H9 (cell line): ENCODE measurements around the gene ACR. TPM values are rescaled to one million over a fixed set of nuclear protein-coding genes. Genes with fewer than 3 reads are reported as not detected.

ENCODE experiments used
- DNase-seq: peaks from one replicate; pipeline ENCODE4 v3.0.0-alpha.2; 2017
- H2AFZ ChIP-seq: one replicate; pipeline ENCODE4 v1.6.1; 2013; ENCODE audit warnings: mild to moderate bottlenecking, low read length, control low read depth, moderate library complexity
- H2AK5ac ChIP-seq: 2 replicates; pipeline ENCODE4 v1.6.1; 2013; ENCODE audit warnings: low read length, control low read depth, mixed read lengths; ENCODE audit not compliant: insufficient read length
- H2BK120ac ChIP-seq: one replicate; pipeline ENCODE4 v1.6.1; 2013; ENCODE audit warnings: low read depth, mild to moderate bottlenecking, low read length, control low read depth, inconsistent platforms; ENCODE audit not compliant: poor library complexity, severe bottlenecking
- H2BK12ac ChIP-seq: 2 replicates; pipeline ENCODE4 v1.6.1; 2013; ENCODE audit warnings: low read length, control low read depth, mixed read lengths, low read depth; ENCODE audit not compliant: insufficient read length
- H2BK15ac ChIP-seq: 2 replicates; pipeline ENCODE4 v1.6.1; 2013; ENCODE audit warnings: low read depth, low read length, control low read depth
- H2BK20ac ChIP-seq: one replicate; pipeline ENCODE4 v1.6.1; 2013; ENCODE audit warnings: low read depth, mild to moderate bottlenecking, low read length, control low read depth, inconsistent platforms; ENCODE audit not compliant: poor library complexity, severe bottlenecking
- H2BK5ac ChIP-seq: 2 replicates; pipeline ENCODE4 v1.6.1; 2013; ENCODE audit warnings: low read length, control low read depth, mixed read lengths; ENCODE audit not compliant: insufficient read length
- H3K14ac ChIP-seq: 2 replicates; pipeline ENCODE4 v1.6.1; 2013; ENCODE audit warnings: low read length, control low read depth; ENCODE audit not compliant: insufficient read depth
- H3K18ac ChIP-seq: 2 replicates; pipeline ENCODE4 v1.6.1; 2013; ENCODE audit warnings: low read depth, mild to moderate bottlenecking, mixed read lengths, low read length, control low read depth; ENCODE audit not compliant: insufficient read length
- H3K23ac ChIP-seq: 2 replicates; pipeline ENCODE4 v1.6.1; 2013; ENCODE audit warnings: low read length, control low read depth, mixed read lengths, low read depth; ENCODE audit not compliant: insufficient read length
- H3K23me2 ChIP-seq: 2 replicates; pipeline ENCODE4 v1.6.1; 2013; ENCODE audit warnings: low read depth, mild to moderate bottlenecking, mixed read lengths, low read length, control low read depth; ENCODE audit not compliant: insufficient read length, poor library complexity, severe bottlenecking
- H3K27ac ChIP-seq: 2 replicates; pipeline ENCODE4 v1.5.1; 2013; ENCODE audit warnings: low read length, control low read depth, mixed read lengths, low read depth; ENCODE audit not compliant: insufficient read length
- H3K27me3 ChIP-seq: 2 replicates; pipeline ENCODE4 v1.6.1; 2013; ENCODE audit warnings: low read length, control low read depth, inconsistent platforms; ENCODE audit not compliant: insufficient read depth
- H3K4ac ChIP-seq: 2 replicates; pipeline ENCODE4 v1.6.1; 2013; ENCODE audit warnings: low read depth, mild to moderate bottlenecking, control low read depth, inconsistent platforms, low read length, moderate library complexity
- H3K4me1 ChIP-seq: 2 replicates; pipeline ENCODE4 v1.6.1; 2013; ENCODE audit warnings: low read length, control low read depth, inconsistent platforms; ENCODE audit not compliant: insufficient read depth
- H3K4me2 ChIP-seq: 2 replicates; pipeline ENCODE4 v1.6.1; 2013; ENCODE audit warnings: low read length, control low read depth, mixed read lengths; ENCODE audit not compliant: insufficient read length, insufficient read depth
- H3K56ac ChIP-seq: 2 replicates; pipeline ENCODE4 v1.6.1; 2013; ENCODE audit warnings: low read depth, mild to moderate bottlenecking, mixed read lengths, low read length, control low read depth; ENCODE audit not compliant: insufficient read length
- H3K79me1 ChIP-seq: 2 replicates; pipeline ENCODE4 v1.6.1; 2013; ENCODE audit warnings: low read depth, mild to moderate bottlenecking, moderate library complexity, low read length, control low read depth, inconsistent platforms; ENCODE audit not compliant: insufficient read depth, poor library complexity, severe bottlenecking
- H3K79me2 ChIP-seq: 2 replicates; pipeline ENCODE4 v1.6.1; 2013; ENCODE audit warnings: low read length, control low read depth, inconsistent platforms; ENCODE audit not compliant: insufficient read depth
- H3K9ac ChIP-seq: 2 replicates; pipeline ENCODE4 v1.6.1; 2013; ENCODE audit warnings: low read length, control low read depth, mixed read lengths; ENCODE audit not compliant: insufficient read length; ENCODE audit errors: extremely low read depth
- H3K9me3 ChIP-seq: one replicate; pipeline ENCODE4 v1.6.1; 2013; ENCODE audit warnings: low read depth, low read length, inconsistent platforms; ENCODE audit not compliant: control insufficient read depth
- H3T11ph ChIP-seq: one replicate; pipeline ENCODE4 v1.6.1; 2013; ENCODE audit warnings: mild to moderate bottlenecking, low read length, control low read depth, inconsistent platforms
- H4K20me1 ChIP-seq: one replicate; pipeline ENCODE4 v1.6.1; 2013; ENCODE audit not compliant: control insufficient read depth, insufficient read length, insufficient read depth
- H4K5ac ChIP-seq: 2 replicates; pipeline ENCODE4 v1.6.1; 2013; ENCODE audit warnings: low read depth, mild to moderate bottlenecking, mixed read lengths, low read length, control low read depth; ENCODE audit not compliant: insufficient read length
- H4K8ac ChIP-seq: replicated peaks from 2 replicates; pipeline ENCODE4 v1.6.1; 2013; ENCODE audit warnings: low read length, control low read depth, mixed read lengths, low read depth; ENCODE audit not compliant: insufficient read length
- H4K91ac ChIP-seq: 2 replicates; pipeline ENCODE4 v1.6.1; 2013; ENCODE audit warnings: low read depth, mild to moderate bottlenecking, moderate library complexity, mixed read lengths, low read length, control low read depth; ENCODE audit not compliant: insufficient read length
- H3K27ac Mint-ChIP-seq, 3 experiments: 2 replicates in 2 of 3; 3 replicates in 1 of 3; pipeline ENCODE4 v1.8.0; 2020 to 2021; ENCODE audit warnings: mixed read lengths in 3 of 3, mild to moderate bottlenecking in 1 of 3, moderate library complexity in 1 of 3
- H3K27me3 Mint-ChIP-seq: 2 replicates; pipeline ENCODE4 v1.8.0; 2021; ENCODE audit warnings: low read depth, mild to moderate bottlenecking, moderate library complexity, mixed read lengths
- H3K36me3 Mint-ChIP-seq, 3 experiments: 2 replicates in 2 of 3; 3 replicates in 1 of 3; pipeline ENCODE4 v1.8.0; 2020 to 2021; ENCODE audit warnings: low read depth in 3 of 3, mixed read lengths in 3 of 3; ENCODE audit not compliant: insufficient read depth in 1 of 3
- H3K4me1 Mint-ChIP-seq, 2 experiments: 2 replicates each; pipeline ENCODE4 v1.8.0; 2020; ENCODE audit warnings: mixed read lengths in 2 of 2
- H3K4me3 Mint-ChIP-seq, 2 experiments: 2 replicates in 1 of 2; 3 replicates in 1 of 2; pipeline ENCODE4 v1.8.0; 2020 to 2021; ENCODE audit warnings: mild to moderate bottlenecking in 2 of 2, mixed read lengths in 2 of 2, moderate library complexity in 1 of 2
- H3K9me3 Mint-ChIP-seq, 2 experiments: 2 replicates in 1 of 2; 3 replicates in 1 of 2; pipeline ENCODE4 v1.8.0; 2020; ENCODE audit warnings: mild to moderate bottlenecking in 2 of 2, mixed read lengths in 2 of 2, moderate library complexity in 1 of 2
- WGBS: extraction: QIAGEN DNeasy Blood & Tissue Kit; methylation state at CpG from one replicate; pipeline ENCODE4 v1.1.7; 2013; ENCODE audit warnings: missing lambda C conversion rate, low lambda C conversion rate, mixed read lengths; ENCODE audit not compliant: insufficient read length; ENCODE audit errors: extremely low coverage; 5-methylcytosine and 5-hydroxymethylcytosine counted together
- total RNA-seq: library from RNA; stranded (reverse); gene quantifications from 2 replicates; pipeline ENCODE4 v1.2.1, GENCODE V29; 2021
- TF ChIP-seq, protein P1 (sequence below): fragments of 200-600 bp; sonication (generic); conservative IDR thresholded peaks from 3 replicates; pipeline ENCODE4 v1.8.0; 2021; ENCODE audit warnings: antibody characterized with exemption, mild to moderate bottlenecking

Gene ACR
- total RNA-seq, 1 experiment from 2014 or later = 0.35 TPM

DNA sequence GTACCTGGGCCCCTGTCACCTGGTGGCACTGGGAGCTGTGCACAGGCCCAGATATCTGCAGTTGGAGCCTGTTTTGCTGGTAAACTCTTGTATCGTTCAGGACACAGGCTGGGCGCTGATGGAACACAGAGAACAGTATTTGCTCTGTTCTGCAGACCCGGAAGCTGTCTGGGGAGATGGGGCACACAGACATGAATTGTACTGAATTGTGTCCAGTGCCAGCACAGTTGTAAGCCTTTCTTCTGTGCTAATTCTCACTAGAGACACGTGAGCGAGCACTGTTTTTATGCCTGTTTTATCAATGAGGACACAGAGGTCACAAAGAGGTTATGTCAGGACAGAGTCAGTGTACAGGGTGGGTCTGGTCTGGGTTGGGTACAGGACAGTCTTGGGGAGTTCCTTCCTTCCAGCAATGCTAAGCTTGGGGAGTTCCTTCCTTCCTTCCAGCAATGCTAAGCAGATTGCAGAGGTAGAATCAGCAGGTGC is 24.4 kb upstream of the ACR start:
- Histone ChIP-seq H3K18ac (no peak overlapping the region), H2BK15ac (no peak overlapping the region), H3K56ac (no peak overlapping the region), H4K8ac (no peak overlapping the region), H3K14ac (no peak overlapping the region), H3K4me1 (no peaks in the 10 kb centered on the region), H3K23ac (no peak overlapping the region), H2AK5ac (no peak overlapping the region), H4K20me1 (no peaks in the 10 kb centered on the region), H2BK120ac (no peak overlapping the region), H3K9ac (no peak overlapping the region), H2AFZ (no peak overlapping the region), H2BK12ac (no peak overlapping the region), H2BK20ac (no peak overlapping the region), H3K4ac (no peak overlapping the region), H3T11ph (no peak overlapping the region), H3K23me2 (no peaks in the 10 kb centered on the region), H4K5ac (no peak overlapping the region), H3K9me3 (no peaks in the 10 kb centered on the region), H2BK5ac (no peak overlapping the region), H3K4me2 (no peak overlapping the region), H3K27ac (no peak overlapping the region), H3K27me3 (peaks cover 5% of the 10 kb centered on the region; the same call in 1 of the 2 replicates), H3K79me2 (no peaks in the 10 kb centered on the region), H4K91ac (no peak overlapping the region), H3K79me1 (no peaks in the 10 kb centered on the region)
- no peak overlapping the region for H3K4me3 Mint-ChIP-seq
- WGBS = no CpG with 5 or more reads among the region's 5 CpGs
- no peaks in the 10 kb centered on the region for H3K4me1 Mint-ChIP-seq
- peaks cover 0 to 4% (median 4%) of the 10 kb centered on the region in 3 experiments; a peak in 3 of 7 replicates for H3K36me3 Mint-ChIP-seq
- DNase-seq = no peak
- no peak overlapping the region for H3K27ac Mint-ChIP-seq
- H3K9me3 Mint-ChIP-seq = no peaks in the 10 kb centered on the region; a peak in 1 of 5 replicates
- TF ChIP-seq, protein P1, sequence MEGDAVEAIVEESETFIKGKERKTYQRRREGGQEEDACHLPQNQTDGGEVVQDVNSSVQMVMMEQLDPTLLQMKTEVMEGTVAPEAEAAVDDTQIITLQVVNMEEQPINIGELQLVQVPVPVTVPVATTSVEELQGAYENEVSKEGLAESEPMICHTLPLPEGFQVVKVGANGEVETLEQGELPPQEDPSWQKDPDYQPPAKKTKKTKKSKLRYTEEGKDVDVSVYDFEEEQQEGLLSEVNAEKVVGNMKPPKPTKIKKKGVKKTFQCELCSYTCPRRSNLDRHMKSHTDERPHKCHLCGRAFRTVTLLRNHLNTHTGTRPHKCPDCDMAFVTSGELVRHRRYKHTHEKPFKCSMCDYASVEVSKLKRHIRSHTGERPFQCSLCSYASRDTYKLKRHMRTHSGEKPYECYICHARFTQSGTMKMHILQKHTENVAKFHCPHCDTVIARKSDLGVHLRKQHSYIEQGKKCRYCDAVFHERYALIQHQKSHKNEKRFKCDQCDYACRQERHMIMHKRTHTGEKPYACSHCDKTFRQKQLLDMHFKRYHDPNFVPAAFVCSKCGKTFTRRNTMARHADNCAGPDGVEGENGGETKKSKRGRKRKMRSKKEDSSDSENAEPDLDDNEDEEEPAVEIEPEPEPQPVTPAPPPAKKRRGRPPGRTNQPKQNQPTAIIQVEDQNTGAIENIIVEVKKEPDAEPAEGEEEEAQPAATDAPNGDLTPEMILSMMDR = no peak
- peaks cover 30% of the 10 kb centered on the region for H3K27me3 Mint-ChIP-seq
